Upper lobe of left lung (tissue), 4 donors: ENCODE data around the gene CPSF4L.

Experiments
- CTCF ChIP-seq, 6 experiments: fragments of 450-650 bp in 4 of 6; fragments of 200-600 bp in 2 of 6; sonication (generic) in 2 of 6; IDR thresholded peaks; one replicate each; pipeline ENCODE4 v1.5.1; 2016 to 2019; ENCODE audit warnings: antibody characterized with exemption in 6 of 6
- EP300 ChIP-seq, 4 donors: sonication (generic); formaldehyde crosslinking; IDR thresholded peaks; one replicate each; pipeline ENCODE4 v1.5.1; 2017; ENCODE audit warnings: antibody characterized with exemption in 4 of 4, control low read depth in 2 of 4
- POLR2A ChIP-seq, 4 donors: fragments of 450-650 bp; IDR thresholded peaks; one replicate each; pipeline ENCODE4 v1.5.1; 2016 to 2017; ENCODE audit warnings: antibody characterized with exemption in 4 of 4, mild to moderate bottlenecking in 2 of 4
- POLR2AphosphoS5 ChIP-seq, 2 donors: sonication (generic); formaldehyde crosslinking; IDR thresholded peaks; one replicate each; pipeline ENCODE4 v1.5.1; 2017; ENCODE audit warnings: antibody characterized with exemption in 2 of 2

- TF ChIP-seq CTCF (IDR thresholded peaks at IDR 0.05) = no peak
- TF ChIP-seq POLR2A (IDR thresholded peaks at IDR 0.05) = no peak
- TF ChIP-seq POLR2AphosphoS5 (IDR thresholded peaks at IDR 0.05) = no peak
- TF ChIP-seq EP300 (IDR thresholded peaks at IDR 0.05) = no peak
These were observed 28.0 kb upstream of the CPSF4L start for GRCh38 chr17:73289549-73290254.
